HuH-7 (cell line): ENCODE measurements around the gene CREBBP.

Experiments used
- DNase-seq: peaks from one replicate; pipeline ENCODE4 v3.0.0; 2011; ENCODE audit warnings: low spot score

Gene CREBBP

GRCh38 chr16:3879887-3880564 lies 487 bp downstream of the CREBBP start:
- DNase-seq, result peak; percentile 62

- peak; percentile 39 for DNase-seq
Measured at GRCh38 chr16:3879258-3879886, 1.1 kb downstream of the CREBBP start.

DNA sequence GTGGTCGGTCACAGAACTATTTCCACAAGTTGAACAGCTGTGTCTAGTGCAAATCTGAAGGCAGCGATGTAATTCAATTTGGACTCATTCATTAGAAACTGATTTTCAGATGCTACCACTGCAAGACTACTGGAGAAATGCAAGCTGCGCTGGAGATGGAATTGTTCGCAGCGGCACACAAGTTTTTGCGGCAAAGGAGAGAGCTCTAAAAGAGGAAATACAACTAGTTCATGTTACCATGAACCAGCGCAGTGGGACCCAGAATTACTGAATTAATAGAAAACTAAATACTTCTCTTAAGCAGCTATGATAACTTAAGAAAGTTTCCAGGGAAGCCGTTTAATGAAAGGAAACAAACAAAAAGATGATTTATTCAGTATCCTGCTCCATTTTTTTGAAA lies 1.9 kb downstream of the CREBBP start:
- DNase-seq, result no peak

DNA sequence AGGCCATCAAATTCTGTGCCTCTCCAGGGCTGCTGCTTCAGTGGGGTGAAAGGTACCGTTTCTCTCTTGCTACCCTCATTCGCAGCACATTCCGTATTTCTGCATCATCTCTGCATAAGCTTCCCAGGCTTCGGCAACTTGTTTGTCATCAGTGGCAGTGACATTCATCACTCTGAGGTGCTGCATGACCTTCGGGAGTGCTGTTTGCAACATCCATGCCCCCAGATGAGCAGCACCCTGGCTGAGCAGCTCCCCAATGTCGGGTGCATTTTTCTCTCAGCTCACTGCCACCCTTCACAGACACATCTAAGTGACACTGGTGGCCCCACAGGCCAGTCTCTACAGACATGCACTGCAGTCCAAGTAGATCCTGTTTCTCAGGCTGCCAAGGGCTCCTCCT lies 3.8 kb downstream of the CREBBP start:
- DNase-seq, result no peak

DNA sequence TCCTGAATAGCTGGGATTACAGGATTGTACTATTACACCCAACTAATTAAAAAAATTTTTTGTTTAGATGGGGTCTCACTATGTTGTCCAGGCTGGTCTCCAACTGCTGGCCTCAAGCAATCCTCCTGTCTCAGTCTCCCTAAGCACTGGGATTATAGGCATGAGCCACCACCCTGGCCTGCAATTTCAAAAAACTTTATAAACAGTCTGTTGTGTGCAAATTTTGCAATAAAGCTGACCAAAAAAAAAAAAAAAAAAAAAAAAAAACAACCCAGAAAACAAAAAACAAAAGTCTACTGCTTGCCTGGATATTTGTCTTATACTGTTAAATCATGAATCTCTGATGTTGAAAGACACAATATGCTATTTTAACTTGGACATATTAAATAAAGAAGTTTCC lies 4.4 kb downstream of the CREBBP start:
- DNase-seq, result no peak

- no peak for DNase-seq
Measured at GRCh38 chr16:3874794-3875692, 5.5 kb downstream of the CREBBP start.

- no peak for DNase-seq
Measured at GRCh38 chr16:3874242-3874641, 6.3 kb downstream of the CREBBP start.

- DNase-seq, result no peak
Measured at GRCh38 chr16:3873482-3874173, 6.9 kb downstream of the CREBBP start.

DNA sequence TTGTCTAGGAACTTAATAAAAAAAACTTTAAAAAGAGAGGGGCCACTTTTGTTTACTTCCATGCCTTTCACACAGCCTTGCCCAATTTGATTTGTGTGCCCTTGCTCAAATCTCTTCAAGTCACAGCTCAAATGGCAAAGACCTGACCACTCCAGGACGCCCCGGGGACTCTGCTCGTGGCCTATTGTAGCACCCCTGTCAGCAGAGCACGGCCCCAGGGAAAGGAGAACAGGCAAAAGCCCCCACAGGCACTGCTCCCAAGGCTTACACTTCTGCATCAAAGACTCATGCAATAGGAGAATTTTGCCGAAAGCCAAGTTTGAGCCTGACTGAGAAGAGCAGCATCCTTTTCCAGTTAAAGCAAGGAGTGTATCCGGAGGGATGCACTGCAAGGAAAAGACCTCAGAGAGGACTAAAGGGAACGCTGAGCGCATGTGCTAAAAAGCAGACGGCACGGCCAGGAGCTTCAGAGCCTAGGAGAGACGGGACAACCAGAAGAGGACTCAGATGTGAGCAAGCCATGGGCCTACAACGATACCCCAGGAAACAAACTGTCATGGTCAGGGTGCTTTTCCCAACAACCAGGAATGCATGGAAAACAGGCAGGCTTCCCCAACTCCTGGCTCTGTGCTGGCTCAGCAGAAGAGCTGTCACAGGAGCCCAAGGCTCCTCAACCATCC lies 8.2 kb downstream of the CREBBP start:
- DNase-seq, result no peak

DNA sequence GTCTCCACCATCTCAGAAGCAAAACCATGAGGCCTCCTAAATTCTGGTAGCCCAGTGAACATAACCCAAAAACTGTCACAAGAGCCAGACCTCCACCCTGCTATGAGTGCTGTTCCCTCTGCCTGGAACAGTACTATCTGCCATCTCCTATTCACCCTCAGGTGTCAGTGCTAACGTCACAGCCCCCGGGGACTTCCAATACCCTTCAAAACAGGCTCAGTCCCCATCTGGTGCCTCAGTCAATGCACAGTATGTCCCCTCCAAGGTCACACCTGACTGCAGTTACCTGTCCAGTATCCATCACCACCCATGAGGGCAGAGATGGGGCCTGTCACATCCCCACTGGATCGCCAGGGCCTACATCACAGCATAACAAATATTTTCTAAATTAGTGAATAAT lies 11.5 kb downstream of the CREBBP start:
- no peak for DNase-seq

DNA sequence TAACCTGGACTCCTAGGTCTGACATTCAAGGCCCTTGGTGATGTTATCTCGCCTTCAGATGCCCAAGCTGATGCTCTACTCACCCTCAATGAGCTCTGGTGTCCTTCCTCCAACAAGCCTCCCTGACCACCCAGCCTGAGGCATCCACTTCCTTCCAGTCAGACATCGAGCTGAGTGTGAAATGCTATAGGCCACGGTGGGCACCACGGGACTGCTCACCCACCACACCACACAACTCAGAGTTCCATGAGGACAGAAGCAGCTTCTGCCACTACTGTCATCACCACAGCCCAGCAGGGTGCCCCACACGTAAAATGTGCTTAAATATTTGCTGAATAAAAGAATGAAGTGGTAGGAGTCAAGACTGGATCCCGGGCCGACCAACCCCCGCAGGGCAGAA lies 12.0 kb downstream of the CREBBP start:
- no peak for DNase-seq

GRCh38 chr16:3866703-3867431 lies 13.6 kb downstream of the CREBBP start:
- no peak for DNase-seq

DNA sequence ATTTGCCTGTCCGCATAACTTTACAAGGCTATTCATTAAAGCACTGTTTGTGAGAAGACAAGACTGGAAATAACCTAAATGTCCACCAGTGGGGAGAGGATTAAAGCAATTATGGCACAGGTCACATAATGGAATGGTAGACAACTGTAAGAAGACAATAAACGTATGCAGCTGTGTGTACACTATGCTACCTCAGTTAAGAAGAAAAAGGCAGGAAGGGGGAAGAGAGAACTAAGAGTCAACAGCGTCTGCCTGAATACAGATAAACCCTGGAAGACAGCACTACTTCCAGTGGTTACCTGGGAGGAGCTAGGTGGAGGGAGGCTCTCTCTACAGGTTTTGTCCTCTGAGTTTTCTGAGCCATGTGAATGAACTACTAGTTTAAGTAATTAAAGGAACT lies 15.3 kb downstream of the CREBBP start:
- DNase-seq, result no peak

DNA sequence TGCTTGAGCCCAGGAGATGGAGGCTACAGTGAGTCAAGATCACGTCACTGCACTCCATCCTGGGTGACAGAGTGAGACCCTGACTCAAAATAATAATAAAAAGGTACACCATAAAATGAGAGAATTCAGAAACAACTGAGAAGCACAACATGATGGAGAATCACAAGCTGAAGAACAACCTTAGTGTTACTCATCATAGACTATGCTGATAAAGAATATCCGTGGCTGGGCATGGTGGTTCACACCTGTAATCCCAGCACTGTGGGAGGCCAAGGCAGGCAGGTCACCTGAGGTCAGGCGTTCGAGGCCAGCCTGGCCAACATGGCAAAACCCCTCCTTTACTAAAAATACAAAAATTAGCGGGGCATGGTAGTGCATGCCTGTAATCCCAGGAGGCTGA lies 16.0 kb downstream of the CREBBP start:
- no peak for DNase-seq

GRCh38 chr16:3863587-3863986 lies 16.9 kb downstream of the CREBBP start:
- no peak for DNase-seq

- DNase-seq, result no peak
Measured at GRCh38 chr16:3861808-3862451, 18.6 kb downstream of the CREBBP start.

DNA sequence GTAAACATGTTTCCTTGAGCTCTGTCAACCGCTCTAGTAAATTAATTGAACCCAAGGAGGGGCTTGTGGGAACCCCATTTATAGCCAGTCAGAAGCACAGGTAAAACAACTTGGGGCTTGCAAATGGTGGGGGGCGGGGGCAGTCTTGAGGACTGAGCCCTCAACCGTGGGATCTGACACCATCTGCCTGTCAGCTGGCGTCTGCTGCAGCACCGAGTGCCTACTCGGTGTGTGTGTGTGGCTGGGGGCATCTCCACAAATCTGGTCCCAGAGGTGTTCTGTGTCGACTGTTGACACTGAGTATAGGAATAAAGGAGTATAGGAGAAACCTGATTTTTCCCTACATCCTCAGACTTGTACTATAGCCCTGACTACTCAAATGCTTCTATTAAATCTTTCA lies 20.6 kb downstream of the CREBBP start:
- no peak for DNase-seq

DNA sequence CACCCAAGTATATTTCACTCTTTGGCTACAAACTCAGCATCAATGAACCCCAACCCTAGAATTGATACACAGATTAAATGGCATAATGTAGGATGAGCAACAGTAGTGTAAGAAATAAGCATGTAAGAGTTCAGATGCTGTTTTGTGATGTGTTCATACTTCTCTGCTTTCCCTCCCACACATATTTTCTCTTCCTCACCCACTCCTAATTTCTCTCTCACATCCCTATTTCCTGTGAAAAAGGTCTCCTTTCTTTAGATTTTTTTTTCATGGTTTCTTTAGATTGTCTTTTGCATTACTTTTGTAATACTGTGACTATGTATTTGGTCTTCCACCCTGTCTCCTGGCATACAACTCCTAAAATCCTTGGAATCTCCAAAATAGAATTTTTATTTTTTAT lies 21.7 kb downstream of the CREBBP start:
- no peak for DNase-seq

DNA sequence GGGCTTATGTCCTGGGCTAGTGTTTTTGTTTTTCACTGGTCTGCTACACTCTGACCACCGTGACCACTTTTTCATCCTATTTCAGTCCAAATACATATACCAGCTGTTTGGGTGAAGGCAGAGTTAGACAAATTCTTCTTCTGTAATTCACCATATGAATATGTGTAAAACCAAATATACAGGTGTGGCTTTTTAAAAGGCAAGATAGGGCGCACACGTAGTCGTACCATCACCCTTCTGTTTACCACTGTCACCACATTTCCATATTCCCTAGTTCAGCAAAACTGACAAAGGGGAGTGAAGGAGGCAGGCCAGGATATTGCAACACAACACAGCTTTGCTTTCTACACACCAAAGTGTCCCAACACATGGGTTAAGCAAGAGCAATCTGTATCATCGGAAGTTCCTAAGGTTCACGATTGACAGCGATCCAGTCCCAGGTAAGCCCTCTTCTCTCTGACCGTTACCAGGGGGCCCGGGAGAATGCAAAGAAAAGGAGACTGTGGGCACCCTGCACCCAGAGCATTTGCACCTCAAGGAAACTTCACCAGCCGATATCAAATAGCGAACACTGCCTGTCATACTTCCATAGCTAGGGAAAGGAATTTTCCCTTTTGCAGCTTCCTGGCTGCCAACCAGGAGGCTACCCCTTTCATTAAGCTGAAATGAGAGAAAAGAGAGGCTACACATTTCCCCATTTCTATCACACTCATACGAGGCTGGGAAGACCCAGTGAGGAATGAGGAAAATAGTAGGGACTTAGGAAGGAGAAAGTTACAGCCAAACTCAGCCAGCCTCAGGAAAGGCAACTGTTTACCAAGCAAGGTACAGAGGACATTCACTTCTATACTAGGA lies 23.1 kb downstream of the CREBBP start:
- peak; percentile 55 for DNase-seq
